ENCODE measurements around the gene TRIM8. TPM values are rescaled to one million over a fixed set of nuclear protein-coding genes. Genes with fewer than 3 reads are reported as not detected.

The TRIM8 gene
- total RNA-seq, 1 donor from 2014 or later = 44.4 TPM

- H3K27me3 ChIP-seq (ENCODE audit: control insufficient read depth in 3 of 3, insufficient read depth in 3 of 3, low read length in 3 of 3) = no peaks in the 10 kb centered on the region
- H3K9ac ChIP-seq (ENCODE audit: low read depth in 1 of 3, low read length in 3 of 3) = no peak overlapping the region
- H3K27ac ChIP-seq (ENCODE audit: low read depth, low read length) = no peak overlapping the region
- H3K4me1 ChIP-seq (ENCODE audit: control insufficient read depth in 3 of 3, insufficient read depth in 3 of 3, low read length in 3 of 3) = no peaks in the 10 kb centered on the region
- peaks cover 0 to 2% (median 0%) of the 10 kb centered on the region in 3 donors for H3K36me3 ChIP-seq (ENCODE audit: control insufficient read depth in 3 of 3, insufficient read depth in 3 of 3, low read length in 3 of 3)
- no peak overlapping the region for H3K4me3 ChIP-seq (ENCODE audit: low read length in 3 of 3)
- H3K9me3 ChIP-seq (ENCODE audit: control insufficient read depth in 3 of 3, low read length in 3 of 3) = no peaks in the 10 kb centered on the region
These were observed 60.6 kb downstream of the TRIM8 start for GRCh38 chr10:102704915-102705314.

GRCh38 chr10:102705531-102705930 lies 61.3 kb downstream of the TRIM8 start:
- no peaks in the 10 kb centered on the region for H3K4me1 ChIP-seq (ENCODE audit: control insufficient read depth in 3 of 3, insufficient read depth in 3 of 3, low read length in 3 of 3)
- no peak overlapping the region for H3K9ac ChIP-seq (ENCODE audit: low read depth in 1 of 3, low read length in 3 of 3)
- no peak overlapping the region for H3K27ac ChIP-seq (ENCODE audit: low read depth, low read length)
- no peaks in the 10 kb centered on the region for H3K27me3 ChIP-seq (ENCODE audit: control insufficient read depth in 3 of 3, insufficient read depth in 3 of 3, low read length in 3 of 3)
- no peaks in the 10 kb centered on the region for H3K9me3 ChIP-seq (ENCODE audit: control insufficient read depth in 3 of 3, low read length in 3 of 3)
- peaks cover 0 to 2% (median 0%) of the 10 kb centered on the region in 3 donors for H3K36me3 ChIP-seq (ENCODE audit: control insufficient read depth in 3 of 3, insufficient read depth in 3 of 3, low read length in 3 of 3)
- no peak overlapping the region for H3K4me3 ChIP-seq (ENCODE audit: low read length in 3 of 3)

Other genes with a start within 250 kb of the TRIM8 start
- 11.0 TPM for gene NFKB2, start 248.8 kb upstream of the TRIM8 start, total RNA-seq
- gene PSD, start 225.7 kb upstream of the TRIM8 start, total RNA-seq = 3.7 TPM
- gene FBXL15, start 223.6 kb upstream of the TRIM8 start, total RNA-seq = 3.1 TPM
- gene CUEDC2, start 211.9 kb upstream of the TRIM8 start, total RNA-seq = 31.3 TPM
- gene C10orf95, start 192.9 kb upstream of the TRIM8 start, total RNA-seq = not detected
- gene ACTR1A, start 141.8 kb upstream of the TRIM8 start, total RNA-seq = 66.8 TPM
- gene SUFU, start 140.5 kb upstream of the TRIM8 start, total RNA-seq = 4.2 TPM
- gene ARL3, start 69.9 kb downstream of the TRIM8 start, total RNA-seq = 5.2 TPM
- 4.2 TPM for gene SFXN2, start 70.2 kb downstream of the TRIM8 start, total RNA-seq
- gene WBP1L, start 99.5 kb downstream of the TRIM8 start, total RNA-seq = 24.0 TPM
- gene CYP17A1, start 192.9 kb downstream of the TRIM8 start, total RNA-seq = not detected
- 19.3 TPM for gene BORCS7, start 209.8 kb downstream of the TRIM8 start, total RNA-seq
- gene AS3MT, start 225.0 kb downstream of the TRIM8 start, total RNA-seq = 6.8 TPM